Neural cell (in vitro differentiated cells): ENCODE measurements around the gene ZDHHC20. TPM values are rescaled to one million over a fixed set of nuclear protein-coding genes. Genes with fewer than 3 reads are reported as not detected.
"Not testable (repeated sequence)": the region's sequence is repeated elsewhere in the genome, so short reads cannot be mapped to it uniquely, and the experiment has no call there.

Source experiments
- H2AFZ ChIP-seq: fragments of 200-600, 300-800 bp; sonication (generic), shearing (Covaris generic); 2 replicates; pipeline ENCODE4 v1.6.0; 2014; ENCODE audit warnings: low read depth, mild to moderate bottlenecking, antibody characterized with exemption, low read length, moderate library complexity
- H3F3A ChIP-seq: fragments of 200-600 bp; shearing (Covaris generic); 2 replicates; pipeline ENCODE4 v1.6.1; 2016; ENCODE audit warnings: mild to moderate bottlenecking, moderate library complexity, mixed read lengths, antibody characterized with exemption, low read length; ENCODE audit not compliant: insufficient read depth, poor library complexity, severe bottlenecking
- H3K27ac ChIP-seq: fragments of 200-600, 300-800 bp; sonication (generic), shearing (Covaris generic); 2 replicates; pipeline ENCODE4 v1.5.1; 2014; ENCODE audit warnings: mild to moderate bottlenecking, low read length, moderate library complexity
- H3K27me3 ChIP-seq: fragments of 300-800, 200-600 bp; sonication (generic), shearing (Covaris generic); 2 replicates; pipeline ENCODE4 v1.6.0; 2014; ENCODE audit warnings: mild to moderate bottlenecking, low read depth, low read length, moderate library complexity; ENCODE audit not compliant: insufficient read depth
- H3K36me3 ChIP-seq: fragments of 300-800, 200-600 bp; sonication (generic), shearing (Covaris generic); 2 replicates; pipeline ENCODE4 v1.5.1; 2014; ENCODE audit warnings: mild to moderate bottlenecking, antibody characterized with exemption, low read length, moderate library complexity; ENCODE audit not compliant: insufficient read depth
- H3K4me2 ChIP-seq: fragments of 300-800, 200-600 bp; sonication (generic), shearing (Covaris generic); 2 replicates; pipeline ENCODE4 v1.6.0; 2014; ENCODE audit warnings: mild to moderate bottlenecking, low read length
- H3K4me3 ChIP-seq: fragments of 300-800, 200-600 bp; sonication (generic), shearing (Covaris generic); 2 replicates; pipeline ENCODE4 v1.5.1; 2014; ENCODE audit warnings: mild to moderate bottlenecking, low read length, moderate library complexity
- H3K79me2 ChIP-seq: fragments of 200-600 bp; shearing (Covaris generic); replicated peaks from 2 replicates; pipeline ENCODE4 v1.6.0; 2014; ENCODE audit warnings: mild to moderate bottlenecking, low read length, moderate library complexity; ENCODE audit not compliant: insufficient read depth
- H3K9ac ChIP-seq: fragments of 300-800, 200-600 bp; sonication (generic), shearing (Covaris generic); 2 replicates; pipeline ENCODE4 v1.6.1; 2016; ENCODE audit warnings: mild to moderate bottlenecking, low read length, mixed read lengths
- H3K9me2 ChIP-seq: fragments of 200-600 bp; shearing (Covaris generic); 2 replicates; pipeline ENCODE4 v1.6.1; 2016; ENCODE audit warnings: mild to moderate bottlenecking, low read length, mixed read lengths; ENCODE audit not compliant: insufficient read depth
- H3K9me3 ChIP-seq: fragments of 200-600, 300-800 bp; sonication (generic), shearing (Covaris generic); 2 replicates; pipeline ENCODE4 v1.6.1; 2016; ENCODE audit warnings: mild to moderate bottlenecking, mixed run types, low read length, moderate library complexity, mixed read lengths
- H4K20me1 ChIP-seq: fragments of 200-600 bp; shearing (Covaris generic); 2 replicates; pipeline ENCODE4 v1.6.1; 2016; ENCODE audit warnings: mild to moderate bottlenecking, mixed run types; ENCODE audit not compliant: insufficient read depth
- CTCF ChIP-seq: fragments of 450-650 bp; IDR thresholded peaks from 2 replicates; pipeline ENCODE4 v1.5.1; 2014; ENCODE audit warnings: antibody characterized with exemption, mild to moderate bottlenecking, moderate library complexity; ENCODE audit not compliant: poor library complexity, severe bottlenecking
- EP300 ChIP-seq: fragments of 450-650 bp; conservative IDR thresholded peaks from 2 replicates; pipeline ENCODE4 v1.6.1; 2014; ENCODE audit warnings: antibody characterized with exemption, mild to moderate bottlenecking, moderate library complexity; ENCODE audit not compliant: poor library complexity, severe bottlenecking
- EZH2 ChIP-seq: fragments of 200-600, 300-800 bp; shearing (Covaris generic), sonication (generic); IDR thresholded peaks from 2 replicates; pipeline ENCODE4 v1.6.1; 2014; ENCODE audit warnings: antibody characterized with exemption, low read length, borderline replicate concordance, mild to moderate bottlenecking; ENCODE audit not compliant: insufficient read depth, poor library complexity, severe bottlenecking
- MXI1 ChIP-seq: fragments of 450-650 bp; conservative IDR thresholded peaks from 2 replicates; pipeline ENCODE4 v1.6.1; 2014; ENCODE audit warnings: antibody characterized with exemption, mild to moderate bottlenecking; ENCODE audit not compliant: poor library complexity, severe bottlenecking
- POLR2AphosphoS5 ChIP-seq: IDR thresholded peaks from 2 replicates; pipeline ENCODE4 v1.6.1; 2012
- RAD21 ChIP-seq: fragments of 450-650 bp; conservative IDR thresholded peaks from 2 replicates; pipeline ENCODE4 v1.6.1; 2014; ENCODE audit warnings: antibody characterized with exemption, mild to moderate bottlenecking, moderate library complexity
- REST ChIP-seq: IDR thresholded peaks from 2 replicates; pipeline ENCODE4 v1.6.1; 2012; ENCODE audit warnings: borderline replicate concordance
- SMC3 ChIP-seq: fragments of 450-650 bp; conservative IDR thresholded peaks from 2 replicates; pipeline ENCODE4 v1.6.1; 2014; ENCODE audit warnings: antibody characterized with exemption, mild to moderate bottlenecking, moderate library complexity; ENCODE audit not compliant: poor library complexity
- TAF1 ChIP-seq: IDR thresholded peaks from 2 replicates; pipeline ENCODE4 v1.6.1; 2012; ENCODE audit warnings: low read depth
- polyA plus RNA-seq: library from polyadenylated mRNA; depleted of rRNA; stranded (reverse); fragments of >200 nt; gene quantifications from 2 replicates; pipeline ENCODE4 v1.2.3, GENCODE V29; 2014

Gene ZDHHC20
- polyA plus RNA-seq, 1 donor from 2014 or later, result 43.3 TPM

- H3K36me3 ChIP-seq, result peaks cover 8% of the 10 kb centered on the region
- no peaks in the 10 kb centered on the region for H3K79me2 ChIP-seq
- H3K9me2 ChIP-seq, result no peaks in the 10 kb centered on the region
- no peak overlapping the region for H3K9ac ChIP-seq
- no peaks in the 10 kb centered on the region for H3K9me3 ChIP-seq
- no peak overlapping the region for H3K27ac ChIP-seq
- no peak for TF ChIP-seq MXI1
- TF ChIP-seq POLR2AphosphoS5, result no peak
- no peak for TF ChIP-seq REST
- no peak for TF ChIP-seq EZH2
- no peak for TF ChIP-seq SMC3
- no peak for TF ChIP-seq RAD21
- no peak for TF ChIP-seq EP300
- TF ChIP-seq CTCF, result no peak
- no peak for TF ChIP-seq TAF1
- H4K20me1 ChIP-seq, result no peaks in the 10 kb centered on the region
- no peaks in the 10 kb centered on the region for H3F3A ChIP-seq
- H2AFZ ChIP-seq, result no peak overlapping the region
- H3K27me3 ChIP-seq, result no peaks in the 10 kb centered on the region
- no peak overlapping the region for H3K4me3 ChIP-seq
- no peak overlapping the region for H3K4me2 ChIP-seq
These were observed 46.1 kb downstream of the ZDHHC20 start for GRCh38 chr13:21413013-21413412.

DNA sequence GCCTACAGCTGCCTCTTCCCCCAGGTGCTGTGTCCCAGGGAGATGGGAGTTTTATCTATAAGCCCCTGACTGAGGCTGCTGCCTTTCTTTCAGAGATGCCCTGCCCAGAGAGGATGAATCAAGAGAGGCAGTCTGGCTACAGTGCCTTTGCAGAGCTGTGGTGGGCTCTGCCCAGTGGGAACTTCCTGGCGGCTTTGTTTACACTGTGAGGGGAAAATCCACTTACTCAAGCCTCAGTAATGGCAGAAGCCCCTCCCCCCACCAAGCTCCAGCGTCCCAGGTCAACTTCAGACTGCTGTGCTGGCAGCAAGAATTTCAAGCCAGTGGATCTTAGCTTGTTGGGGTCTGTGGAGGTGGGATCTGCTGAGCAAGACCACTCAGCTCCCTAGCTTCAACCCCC lies 48.6 kb downstream of the ZDHHC20 start:
- not testable (repeated sequence) for H3K4me2 ChIP-seq, H3K27ac ChIP-seq, H3K36me3 ChIP-seq

DNA sequence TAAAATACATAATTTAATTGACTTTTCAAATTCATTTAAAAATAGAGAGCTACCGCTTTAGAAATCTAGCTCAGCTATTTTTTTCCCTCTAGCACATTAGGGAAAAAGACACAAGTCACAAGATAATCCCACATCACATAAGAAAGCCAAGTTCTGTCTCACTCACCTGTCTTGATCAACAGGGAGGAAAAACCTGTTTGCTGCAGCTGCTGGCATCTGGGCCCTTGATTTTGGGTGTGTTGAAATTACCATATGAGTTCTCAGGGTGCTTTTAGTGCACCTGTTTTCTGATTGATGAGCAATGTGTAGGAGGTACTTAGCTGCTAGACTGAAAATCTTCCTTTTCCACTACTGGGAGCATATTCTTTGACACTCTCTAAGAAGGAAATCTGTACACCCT lies 53.8 kb downstream of the ZDHHC20 start:
- Histone ChIP-seq H3K27ac (no peak overlapping the region), H2AFZ (no peak overlapping the region)
- TF ChIP-seq RAD21 (no peak), MXI1 (no peak), CTCF (no peak), POLR2AphosphoS5 (no peak), REST (no peak), EP300 (no peak), TAF1 (no peak), SMC3 (no peak), EZH2 (no peak)

More for the DNA sequence above, 48.6 kb downstream of the ZDHHC20 start:
- H3K27me3 ChIP-seq, H2AFZ ChIP-seq, H3K79me2 ChIP-seq, H3K4me3 ChIP-seq, H3K9me3 ChIP-seq, H4K20me1 ChIP-seq, H3K9me2 ChIP-seq, H3F3A ChIP-seq, H3K9ac ChIP-seq: not testable (repeated sequence)

More for the DNA sequence above, 53.8 kb downstream of the ZDHHC20 start:
- Histone ChIP-seq H3K4me2 (no peak overlapping the region), H4K20me1 (no peaks in the 10 kb centered on the region), H3K27me3 (no peaks in the 10 kb centered on the region), H3K79me2 (no peaks in the 10 kb centered on the region), H3K4me3 (no peak overlapping the region), H3K9ac (no peak overlapping the region), H3K36me3 (peaks cover 4% of the 10 kb centered on the region), H3K9me2 (no peaks in the 10 kb centered on the region), H3K9me3 (no peaks in the 10 kb centered on the region), H3F3A (no peaks in the 10 kb centered on the region)
